ENCODE data around the gene EML6.

DNA sequence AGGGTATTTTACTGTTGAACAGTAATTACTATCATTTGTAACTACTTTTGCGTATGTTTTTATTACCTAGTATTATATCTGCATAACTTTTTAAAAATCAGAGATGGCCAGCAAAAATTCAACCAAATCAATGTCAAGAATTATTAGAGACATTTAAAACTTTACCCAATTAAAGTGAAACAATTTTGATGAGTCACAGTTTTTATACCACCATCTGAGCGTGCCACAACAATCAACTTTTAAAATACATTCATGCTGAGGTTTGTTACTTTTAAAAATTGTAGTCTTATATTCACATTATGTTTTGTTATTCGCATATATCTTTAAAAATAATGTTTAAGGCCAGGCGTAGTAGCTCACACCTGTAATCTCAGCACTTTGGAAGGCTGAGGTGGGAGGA lies 211.9 kb downstream of the EML6 start:
- TF ChIP-seq POLR2A (IDR thresholded peaks at IDR 0.05) (no peak), CTCF (IDR thresholded peaks at IDR 0.05) (no peak), POLR2AphosphoS5 (IDR thresholded peaks at IDR 0.05) (no peak), EP300 (IDR thresholded peaks at IDR 0.05) (no peak)
